HS-27A (cell line): ENCODE results near the gene HPGDS.
"Not testable (repeated sequence)": the region's sequence is repeated elsewhere in the genome, so short reads cannot be mapped to it uniquely, and the experiment has no call there.

Source experiments
- DNase-seq: peaks from one replicate; pipeline ENCODE4 v3.0.0-alpha.2; 2012; ENCODE audit warnings: low read depth, missing footprints

The HPGDS gene

GRCh38 chr4:94342694-94343093 is at the start of gene HPGDS:
Gene HPGDS, minus strand, starts transcription at chr4:94342836. Its CDS starts 8,207 bp downstream, at chr4:94334629.
- DNase-seq = no peak

GRCh38 chr4:94390804-94391410 is 48.3 kb upstream of the HPGDS start:
- DNase-seq = no peak

- no peak for DNase-seq
Observed at GRCh38 chr4:94389595-94390267, 47.1 kb upstream of the HPGDS start.

GRCh38 chr4:94387965-94388364 is 45.3 kb upstream of the HPGDS start:
- not testable (repeated sequence) for DNase-seq

- DNase-seq = not testable (repeated sequence)
Observed at GRCh38 chr4:94385452-94385851, 42.8 kb upstream of the HPGDS start.

GRCh38 chr4:94382891-94383290 is 40.3 kb upstream of the HPGDS start:
- DNase-seq = not testable (repeated sequence)

- no peak for DNase-seq
Observed at GRCh38 chr4:94378047-94378446, 35.4 kb upstream of the HPGDS start.

GRCh38 chr4:94377294-94377693 is 34.7 kb upstream of the HPGDS start:
- DNase-seq = no peak

GRCh38 chr4:94375364-94375763 is 32.7 kb upstream of the HPGDS start:
- no peak for DNase-seq

GRCh38 chr4:94373752-94374151 is 31.1 kb upstream of the HPGDS start:
- DNase-seq = no peak

- DNase-seq = no peak
Observed at GRCh38 chr4:94372991-94373390, 30.4 kb upstream of the HPGDS start.

- DNase-seq = no peak
Observed at GRCh38 chr4:94372228-94372978, 29.8 kb upstream of the HPGDS start.

GRCh38 chr4:94371290-94371689 is 28.7 kb upstream of the HPGDS start:
- no peak for DNase-seq

GRCh38 chr4:94370533-94371254 is 28.1 kb upstream of the HPGDS start:
- DNase-seq = no peak

GRCh38 chr4:94369046-94369445 is 26.4 kb upstream of the HPGDS start:
- no peak for DNase-seq

- DNase-seq = no peak
Observed at GRCh38 chr4:94368459-94368858, 25.8 kb upstream of the HPGDS start.

- no peak for DNase-seq
Observed at GRCh38 chr4:94365304-94365703, 22.7 kb upstream of the HPGDS start.

- no peak for DNase-seq
Observed at GRCh38 chr4:94364527-94364926, 21.9 kb upstream of the HPGDS start.

- no peak for DNase-seq
Observed at GRCh38 chr4:94363136-94363655, 20.6 kb upstream of the HPGDS start.

- no peak for DNase-seq
Observed at GRCh38 chr4:94359838-94360237, 17.2 kb upstream of the HPGDS start.

GRCh38 chr4:94359221-94359620 is 16.6 kb upstream of the HPGDS start:
- no peak for DNase-seq

- DNase-seq = no peak
Observed at GRCh38 chr4:94358101-94358500, 15.5 kb upstream of the HPGDS start.
